ENCODE results near the gene DELE1. TPM values are rescaled to one million over a fixed set of nuclear protein-coding genes. Genes with fewer than 3 reads are reported as not detected.

DELE1 gene
- total RNA-seq, 1 donor from 2014 or later, result 72.4 TPM

DNA sequence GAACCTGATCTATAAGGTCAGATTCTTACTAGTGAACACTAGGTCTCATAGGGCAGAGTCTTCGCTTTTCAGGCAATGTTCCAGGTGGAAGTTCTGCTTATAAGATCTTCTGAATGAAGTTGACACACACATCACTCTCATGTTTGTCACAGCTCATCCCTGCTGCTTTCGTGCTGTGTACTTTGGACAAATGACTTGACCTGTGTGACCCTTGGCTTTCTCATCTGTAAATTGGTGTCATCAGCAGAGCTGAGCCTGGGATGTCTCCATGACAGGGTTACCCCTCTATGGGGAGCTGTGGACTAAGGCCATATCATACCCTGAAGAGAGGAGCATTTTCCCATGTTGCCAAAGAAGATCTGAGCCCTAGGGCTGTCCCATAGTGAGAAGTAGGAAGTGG lies 2.8 kb downstream of the DELE1 start:
- DNase-seq (ENCODE audit: low spot score), result no peak

DNA sequence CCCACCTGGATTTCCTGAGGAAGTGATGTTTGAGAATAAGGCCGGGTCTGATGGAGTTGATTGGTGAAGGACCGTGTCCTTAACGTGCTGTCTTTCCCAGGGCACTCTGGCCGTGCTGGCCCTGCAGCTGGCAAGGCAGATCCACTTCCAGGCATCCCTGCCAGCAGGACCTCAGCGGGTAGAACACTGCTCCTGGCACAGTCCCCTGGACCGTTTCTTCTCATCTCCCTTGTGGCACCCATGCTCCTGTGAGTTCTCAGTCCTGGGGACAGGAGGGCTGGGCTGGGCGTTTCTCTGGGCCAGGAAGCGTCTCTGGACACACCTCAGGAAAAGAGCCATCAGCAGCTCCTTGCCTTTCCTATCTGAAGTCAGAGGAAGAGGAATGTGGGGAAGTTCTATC lies 4.4 kb downstream of the DELE1 start:
- no peak for DNase-seq (ENCODE audit: low spot score)

DNA sequence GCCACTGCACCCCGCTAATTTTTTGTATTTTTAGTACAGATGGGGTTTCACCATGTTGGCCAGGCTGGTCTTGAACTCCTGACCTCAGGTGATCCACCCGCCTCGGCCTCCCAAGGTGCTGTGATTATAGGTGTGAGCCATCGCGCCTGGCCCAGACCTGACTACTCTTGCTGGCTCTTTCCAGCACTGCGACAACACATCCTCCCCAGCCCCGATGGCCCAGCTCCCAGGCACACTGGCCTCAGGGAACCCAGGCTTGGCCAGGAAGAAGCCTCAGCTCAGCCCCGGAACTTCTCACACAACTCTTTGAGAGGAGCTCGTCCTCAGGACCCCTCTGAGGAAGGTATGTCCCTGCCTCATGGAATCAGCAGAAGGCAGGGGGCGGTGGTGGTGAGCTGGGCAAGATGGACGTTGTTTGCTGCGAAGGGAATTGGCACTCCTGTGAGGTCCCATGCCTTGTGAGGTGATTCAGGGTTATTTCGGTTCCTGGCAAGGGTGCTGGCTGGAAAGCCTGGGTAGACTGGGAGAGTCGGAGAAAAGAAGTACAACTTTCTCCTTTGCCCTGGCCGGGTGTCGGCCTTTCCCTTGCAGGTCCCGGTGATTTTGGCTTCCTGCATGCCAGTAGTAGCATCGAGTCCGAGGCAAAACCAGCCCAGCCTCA lies 5.9 kb downstream of the DELE1 start:
- DNase-seq (ENCODE audit: low spot score), result no peak

DNA sequence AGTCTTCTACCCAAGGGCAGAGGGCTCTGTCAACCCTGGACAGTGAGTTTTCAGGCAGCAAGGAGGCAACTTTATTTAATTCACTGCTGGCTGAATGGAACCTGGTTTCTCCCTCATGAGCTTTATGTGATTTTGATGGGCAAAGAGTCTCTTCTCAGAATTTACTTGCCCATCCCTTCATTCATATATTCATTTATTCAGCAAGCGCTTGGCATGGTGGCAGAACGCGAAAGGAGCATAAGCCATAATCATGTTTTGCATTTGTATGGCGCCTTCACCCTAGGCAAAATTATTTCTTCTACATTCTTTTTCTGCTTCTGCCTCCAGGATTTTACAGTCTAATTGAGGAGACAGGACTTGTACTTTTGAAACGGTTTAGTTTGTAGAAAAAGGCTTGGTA lies 8.0 kb downstream of the DELE1 start:
- DNase-seq (ENCODE audit: low spot score), result no peak

DNA sequence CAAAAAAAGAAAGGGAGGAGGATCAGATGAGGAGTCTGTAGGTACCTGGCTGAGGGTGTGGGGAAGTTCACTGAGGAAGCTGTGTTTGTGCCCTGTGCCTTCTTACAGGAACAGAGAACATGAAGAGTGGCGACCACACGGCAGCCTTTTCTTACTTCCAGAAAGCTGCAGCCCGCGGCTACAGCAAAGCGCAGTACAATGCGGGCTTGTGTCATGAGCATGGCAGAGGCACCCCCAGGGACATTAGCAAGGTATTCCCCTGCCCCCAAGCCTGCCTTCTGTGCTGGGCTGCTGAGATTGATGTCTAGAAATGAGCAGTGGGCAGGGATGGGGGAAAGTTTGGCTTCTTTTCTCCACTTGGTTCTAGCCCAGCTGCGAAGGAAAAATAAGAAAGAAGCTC lies 9.5 kb downstream of the DELE1 start:
- DNase-seq (ENCODE audit: low spot score), result no peak

DNA sequence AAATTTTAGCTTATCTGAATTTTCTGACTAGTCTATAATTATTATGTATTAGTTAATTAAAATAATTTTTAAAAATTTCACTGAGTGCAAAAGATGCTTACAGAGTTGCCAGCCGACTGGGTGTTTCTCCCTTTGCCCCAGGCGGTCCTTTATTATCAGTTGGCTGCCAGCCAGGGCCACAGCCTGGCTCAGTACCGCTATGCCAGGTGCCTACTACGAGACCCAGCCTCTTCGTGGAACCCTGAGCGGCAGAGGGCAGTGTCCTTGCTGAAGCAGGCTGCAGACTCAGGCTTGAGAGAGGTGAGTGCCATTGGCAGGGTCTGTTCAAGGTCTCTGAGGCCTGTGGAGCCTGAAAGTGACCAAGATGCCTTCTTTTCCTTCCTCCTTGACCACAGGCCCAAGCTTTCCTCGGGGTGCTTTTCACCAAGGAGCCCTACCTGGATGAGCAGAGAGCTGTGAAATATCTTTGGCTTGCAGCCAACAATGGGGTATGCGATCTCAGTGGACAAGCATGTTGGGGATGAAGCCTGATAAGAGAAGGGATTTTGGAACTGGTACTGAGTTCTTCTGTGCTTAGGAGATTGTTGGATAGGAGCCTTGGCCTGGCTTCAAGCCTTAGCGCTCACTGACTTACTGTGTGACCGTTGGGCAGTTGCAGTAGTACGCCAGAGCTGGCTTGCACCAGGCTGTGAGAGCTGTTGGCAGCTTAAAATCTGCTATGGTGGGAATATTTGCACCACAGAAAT lies 10.6 kb downstream of the DELE1 start:
- DNase-seq (ENCODE audit: low spot score), result no peak

DNA sequence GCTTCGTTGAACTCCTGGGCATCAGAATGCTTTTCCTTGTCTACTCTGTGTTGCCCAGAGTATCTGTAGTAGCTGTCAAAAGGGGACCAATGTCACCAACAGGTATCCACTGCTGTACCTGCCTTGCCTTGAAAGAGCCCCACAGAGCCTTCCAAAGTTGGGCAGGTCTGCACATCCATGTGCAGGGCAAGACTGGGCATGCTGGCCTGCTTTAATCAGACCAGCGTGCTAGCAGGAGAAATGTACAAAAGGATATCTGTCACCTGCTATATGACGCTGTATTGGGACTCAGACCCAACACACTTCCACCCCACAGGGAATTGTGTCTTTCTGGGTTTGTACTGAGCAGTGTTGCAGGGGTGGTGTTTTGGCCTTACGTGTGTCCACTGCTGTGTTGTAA lies 11.9 kb downstream of the DELE1 start:
- DNase-seq (ENCODE audit: low spot score), result no peak

DNA sequence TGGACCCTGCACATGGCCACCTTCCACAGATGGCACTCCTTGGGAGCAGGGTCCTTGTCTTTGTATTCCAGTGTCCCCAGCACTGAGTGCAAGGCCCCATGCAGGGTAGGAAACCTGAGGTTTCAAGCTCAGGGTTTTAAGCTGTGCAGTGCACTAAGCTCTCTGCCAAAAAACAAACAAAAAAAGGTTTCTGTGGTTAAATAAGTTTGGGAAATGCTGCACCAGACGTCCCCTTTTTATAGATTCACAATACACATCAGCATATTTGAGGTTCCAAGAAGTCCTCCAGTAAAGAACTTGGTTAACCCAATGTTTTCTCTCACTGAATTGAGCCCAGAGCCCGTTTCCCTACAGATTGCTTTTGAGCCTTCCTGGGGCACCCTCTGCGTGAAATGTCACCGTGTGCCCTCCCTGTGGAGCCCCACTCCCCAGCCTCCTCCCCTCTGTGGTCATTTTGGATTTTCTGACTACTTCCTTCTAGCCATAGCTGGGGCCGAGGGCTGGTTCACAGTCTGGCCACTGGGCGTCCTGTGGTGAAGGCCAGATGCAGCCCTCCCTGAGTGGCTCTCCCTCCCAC lies 17.1 kb downstream of the DELE1 start:
- no peak for DNase-seq (ENCODE audit: low spot score)

DNA sequence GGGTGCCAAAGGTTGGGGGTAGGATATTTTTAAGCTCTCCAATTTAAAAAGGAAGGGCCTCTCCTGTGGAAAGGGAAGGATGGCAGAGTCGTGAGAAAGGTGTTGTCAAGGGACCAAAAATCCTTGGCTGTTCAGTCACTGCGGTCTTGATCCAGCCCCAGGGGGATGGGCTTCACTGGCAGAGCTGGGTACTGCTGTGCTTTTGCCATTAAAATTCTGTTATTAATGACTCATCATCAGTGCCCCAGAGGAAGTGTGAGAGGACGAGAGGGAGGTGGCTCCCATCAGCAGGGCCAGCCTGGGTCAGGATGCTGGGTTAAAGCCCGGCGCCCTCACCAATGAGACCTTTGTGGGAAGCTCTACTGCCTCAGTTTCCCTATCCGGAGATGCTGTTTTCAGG lies 17.6 kb downstream of the DELE1 start:
- no peak for DNase-seq (ENCODE audit: low spot score)

DNA sequence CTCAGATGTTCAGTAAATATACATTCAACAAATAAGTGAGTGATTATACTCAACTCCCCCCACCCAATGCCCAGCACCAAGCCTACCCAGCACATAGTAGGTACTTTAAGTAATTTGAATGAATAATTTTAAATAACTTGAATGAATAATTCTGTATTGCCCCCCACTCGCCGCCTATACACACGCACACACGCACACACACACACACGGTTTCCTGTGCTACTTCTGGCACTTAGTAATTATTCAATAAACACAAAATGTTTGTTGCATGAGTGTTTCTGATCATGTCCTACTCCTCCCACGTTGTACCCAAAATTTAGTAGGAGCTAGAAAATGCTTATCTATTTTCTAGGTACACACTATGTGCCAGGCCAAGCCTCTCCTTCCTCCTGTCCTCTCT lies 18.1 kb downstream of the DELE1 start:
- no peak for DNase-seq (ENCODE audit: low spot score)

DNA sequence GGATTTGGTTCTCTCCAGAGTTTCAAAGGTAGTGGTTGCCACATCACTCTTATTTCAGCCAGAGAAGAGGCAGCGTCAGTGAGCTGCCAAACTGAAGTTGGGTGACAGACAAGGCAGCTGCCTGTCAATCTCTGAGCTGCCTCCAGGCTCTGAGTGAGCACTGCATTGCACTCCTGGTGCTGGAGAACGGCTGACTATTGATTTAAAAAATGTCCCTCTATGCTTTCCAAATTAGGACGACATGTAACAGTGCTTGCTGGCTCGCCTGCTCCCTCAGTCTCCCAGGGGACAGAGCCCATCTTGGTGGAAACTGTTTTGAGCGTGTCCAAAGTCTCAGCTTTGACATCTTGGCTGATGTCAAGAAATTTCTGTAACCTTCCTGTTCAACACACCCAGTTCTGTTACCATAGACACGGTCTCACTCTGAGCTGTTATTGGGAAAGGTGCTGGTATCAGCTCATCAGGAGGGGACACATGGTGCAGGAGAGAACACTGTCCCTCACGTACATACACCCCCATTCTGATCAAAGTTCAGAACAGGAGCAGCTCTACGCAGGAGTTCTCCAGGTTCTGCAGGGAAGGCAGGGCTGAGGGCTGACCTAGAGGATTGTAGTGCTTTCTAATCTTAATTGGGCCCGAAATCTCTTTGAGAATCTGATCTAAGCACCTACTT lies 18.6 kb downstream of the DELE1 start:
- DNase-seq (ENCODE audit: low spot score), result no peak

DNA sequence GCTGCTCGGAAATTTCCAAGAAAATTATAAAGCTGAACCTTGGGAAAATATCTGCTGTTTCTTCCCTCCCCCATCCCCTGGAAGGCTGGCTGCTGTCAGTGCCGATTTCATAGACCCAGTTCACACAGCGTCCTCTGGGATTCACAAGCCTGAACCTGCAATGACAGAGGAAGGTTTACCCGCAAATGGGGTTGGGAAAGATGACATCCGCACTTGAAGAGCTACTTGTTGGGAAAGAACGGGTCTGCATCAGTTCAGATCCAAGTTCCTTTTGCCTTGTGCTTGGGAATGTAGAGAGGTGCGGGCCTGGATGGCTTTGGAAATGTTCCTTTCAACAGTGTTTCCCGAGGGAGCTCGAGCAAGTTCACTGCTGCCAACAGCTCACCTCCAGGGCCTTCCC lies 20.4 kb downstream of the DELE1 start:
- no peak for DNase-seq (ENCODE audit: low spot score)

DNA sequence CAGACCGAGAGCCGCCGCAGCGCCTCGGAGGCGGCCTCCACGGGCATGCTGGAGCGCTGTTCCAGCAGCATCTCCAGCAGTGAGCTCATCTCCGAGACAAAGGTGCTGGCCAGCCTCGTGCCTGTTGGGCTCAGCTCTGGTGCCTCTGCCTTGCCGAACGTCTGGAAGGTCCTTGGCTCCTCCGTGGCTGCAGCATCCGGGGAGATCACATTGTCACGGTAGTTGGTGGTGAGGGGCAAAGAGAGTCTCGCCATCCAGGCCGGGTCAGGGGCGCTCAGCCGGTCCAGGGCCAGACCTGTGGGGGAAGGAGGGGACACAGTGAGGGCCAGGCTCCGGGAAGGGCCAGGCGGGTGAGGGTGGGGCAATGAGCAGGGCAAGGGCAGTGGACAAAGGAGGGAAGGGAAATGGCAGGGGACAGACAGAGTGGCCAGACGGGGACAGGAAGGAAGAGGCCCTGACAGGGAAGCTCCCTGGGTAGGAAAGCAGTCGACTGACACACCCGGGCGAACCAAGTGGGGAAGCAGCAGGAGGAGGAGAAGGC lies 21.9 kb downstream of the DELE1 start:
- no peak for DNase-seq (ENCODE audit: low spot score)

DNA sequence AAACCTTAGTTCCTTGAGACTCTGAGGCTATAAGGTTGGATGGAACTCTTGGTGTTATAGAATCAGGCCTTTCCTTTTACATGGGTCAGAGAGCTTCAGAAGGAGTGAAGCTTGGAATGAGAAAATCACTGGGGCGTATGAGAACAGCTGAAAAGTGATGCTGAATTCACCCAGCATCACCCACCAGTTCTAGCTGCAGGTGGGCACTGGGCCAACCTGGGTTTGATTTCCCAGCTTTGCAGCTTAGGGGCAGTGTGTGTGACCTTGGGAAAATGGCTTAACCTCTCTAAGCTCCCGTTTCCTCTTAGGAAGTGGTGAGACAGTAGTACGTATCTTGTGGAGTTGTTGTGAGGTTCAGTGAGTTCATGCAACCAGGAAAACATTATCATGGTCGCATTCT lies 23.6 kb downstream of the DELE1 start:
- DNase-seq (ENCODE audit: low spot score), result no peak

DNA sequence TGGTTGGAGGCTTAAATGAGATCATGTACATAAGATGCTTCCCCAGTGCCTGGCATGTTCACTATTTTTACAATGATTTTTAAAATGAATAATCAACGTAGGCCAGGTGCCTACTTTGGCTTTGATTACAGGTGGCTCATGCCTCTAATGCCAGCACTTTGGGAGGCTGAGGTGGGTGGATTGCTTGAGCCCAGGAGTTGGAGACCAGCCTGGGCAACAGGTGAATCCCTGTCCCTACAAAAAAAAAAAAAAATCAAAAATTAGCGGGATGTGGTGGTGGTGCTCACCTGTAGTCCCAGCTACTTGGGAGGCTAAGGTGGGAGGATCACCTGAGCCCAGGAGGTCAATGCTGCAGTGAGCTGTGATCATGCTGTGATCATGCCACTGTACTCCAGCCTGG lies 25.1 kb downstream of the DELE1 start:
- DNase-seq (ENCODE audit: low spot score), result no peak

DNA sequence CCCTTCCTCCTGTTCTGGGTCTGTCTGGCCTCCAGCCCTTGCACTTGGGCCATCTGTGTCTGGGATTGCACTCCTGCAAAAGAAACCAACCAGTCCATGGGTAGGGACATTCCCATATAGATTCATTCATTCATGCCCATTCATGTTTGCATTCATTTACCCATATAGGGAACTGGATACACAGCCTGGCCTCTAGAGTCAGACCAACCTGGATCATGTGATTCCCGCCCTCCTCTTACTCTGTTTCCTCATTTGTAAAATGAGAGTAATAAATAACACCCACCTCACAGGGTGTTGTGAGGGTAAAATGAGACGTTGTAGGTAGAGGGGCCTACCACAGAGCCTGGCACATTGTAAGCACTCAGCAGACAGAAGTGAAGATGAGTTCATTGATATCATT lies 25.8 kb downstream of the DELE1 start:
- DNase-seq (ENCODE audit: low spot score), result no peak

DNA sequence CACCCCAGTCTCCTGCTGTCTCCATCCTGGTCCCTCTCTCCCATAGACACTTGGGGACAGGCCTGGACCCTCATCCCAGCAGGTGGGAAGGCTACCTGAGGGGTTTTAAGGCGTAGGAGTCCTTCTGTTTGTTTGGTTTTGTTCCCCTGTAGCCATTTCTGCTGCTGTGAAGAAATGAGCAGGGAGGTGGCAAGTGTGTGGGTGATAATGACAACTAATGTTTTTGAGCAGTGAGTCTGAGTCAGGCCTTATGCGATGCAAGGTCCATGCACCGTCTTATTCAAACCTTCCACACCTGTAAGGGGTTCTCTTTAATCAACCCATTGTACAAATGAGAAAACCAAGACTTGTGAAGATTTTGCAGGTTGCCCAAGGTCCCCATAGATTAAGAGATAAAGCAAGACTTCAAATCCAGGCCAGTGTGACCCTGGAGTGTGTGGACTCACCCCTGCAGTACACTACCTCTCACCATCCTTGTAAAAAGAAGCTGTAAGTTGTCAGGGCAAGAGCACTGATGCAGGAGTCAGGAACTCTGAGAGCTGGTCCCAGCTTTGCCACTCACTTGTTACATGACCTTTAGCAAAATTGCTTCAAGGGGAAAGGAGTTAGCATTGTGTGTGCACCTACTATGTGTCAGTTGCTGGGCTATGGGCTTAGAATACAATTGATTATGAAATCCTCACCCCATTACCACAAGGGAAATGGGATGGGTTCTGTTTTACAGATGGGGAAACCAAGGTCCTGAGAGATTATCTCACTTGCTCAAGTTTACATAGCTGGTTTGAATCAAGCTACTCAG lies 26.7 kb downstream of the DELE1 start:
- no peak for DNase-seq (ENCODE audit: low spot score)

DNA sequence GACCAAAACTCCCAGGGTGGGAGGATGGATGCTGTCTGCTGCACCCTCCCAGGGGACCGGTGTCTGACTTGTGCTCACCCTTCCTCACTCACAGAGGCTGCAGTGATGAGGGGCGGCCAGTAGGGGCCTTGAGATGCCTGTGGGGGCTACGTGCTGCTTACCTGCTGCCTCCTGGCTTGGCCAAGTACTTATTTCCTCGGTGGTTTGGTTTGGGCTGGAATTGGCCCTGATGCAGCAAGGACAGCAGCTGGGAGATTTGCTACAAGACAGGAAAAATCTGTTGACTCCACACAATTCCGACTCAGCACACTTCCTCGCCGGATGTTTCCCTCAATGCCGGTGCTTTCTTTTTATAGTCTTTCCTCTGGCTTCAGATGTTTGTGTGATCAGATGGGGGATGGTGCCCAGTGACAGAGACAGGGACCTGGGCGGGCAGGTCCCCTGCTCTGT lies 27.7 kb downstream of the DELE1 start:
- no peak for DNase-seq (ENCODE audit: low spot score)

DNA sequence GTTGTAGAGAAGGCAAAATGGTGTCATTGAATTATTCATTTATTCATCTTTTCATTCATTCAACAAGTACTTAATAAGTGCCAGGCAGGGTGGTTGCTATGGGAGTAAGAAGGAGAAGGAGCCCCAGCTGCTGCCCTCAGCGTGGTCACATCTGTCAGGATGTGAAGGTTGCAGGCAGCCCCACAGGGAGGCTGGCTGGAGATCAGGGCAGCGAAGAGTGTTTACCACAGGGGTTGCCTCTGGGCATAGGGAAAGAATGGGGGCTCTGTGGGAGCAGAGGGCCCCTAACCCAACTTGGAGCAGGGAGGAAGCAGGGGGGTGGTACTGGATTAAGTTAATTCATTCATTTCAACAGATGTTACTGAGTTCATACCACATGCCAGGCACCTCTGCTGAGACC lies 28.3 kb downstream of the DELE1 start:
- no peak for DNase-seq (ENCODE audit: low spot score)

DNA sequence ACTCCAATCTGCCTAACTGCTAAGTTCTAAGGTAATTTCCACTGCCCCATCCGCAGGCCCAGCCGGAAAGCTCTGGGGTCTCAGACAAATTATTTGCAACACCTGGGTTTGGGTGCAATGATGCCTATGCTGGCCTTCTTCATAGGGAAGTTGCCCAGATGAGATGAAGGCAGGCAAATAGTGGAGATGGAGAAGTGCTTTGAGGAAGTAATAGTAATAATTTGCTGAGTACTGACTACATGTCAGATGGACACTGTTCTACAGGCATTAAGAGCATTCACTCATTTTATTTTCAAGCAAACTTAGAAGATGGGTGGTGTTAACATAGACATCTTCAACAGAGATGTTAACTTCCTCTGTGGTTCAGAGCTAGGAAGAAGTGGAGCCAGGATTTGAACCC lies 30.5 kb downstream of the DELE1 start:
- no peak for DNase-seq (ENCODE audit: low spot score)

DNA sequence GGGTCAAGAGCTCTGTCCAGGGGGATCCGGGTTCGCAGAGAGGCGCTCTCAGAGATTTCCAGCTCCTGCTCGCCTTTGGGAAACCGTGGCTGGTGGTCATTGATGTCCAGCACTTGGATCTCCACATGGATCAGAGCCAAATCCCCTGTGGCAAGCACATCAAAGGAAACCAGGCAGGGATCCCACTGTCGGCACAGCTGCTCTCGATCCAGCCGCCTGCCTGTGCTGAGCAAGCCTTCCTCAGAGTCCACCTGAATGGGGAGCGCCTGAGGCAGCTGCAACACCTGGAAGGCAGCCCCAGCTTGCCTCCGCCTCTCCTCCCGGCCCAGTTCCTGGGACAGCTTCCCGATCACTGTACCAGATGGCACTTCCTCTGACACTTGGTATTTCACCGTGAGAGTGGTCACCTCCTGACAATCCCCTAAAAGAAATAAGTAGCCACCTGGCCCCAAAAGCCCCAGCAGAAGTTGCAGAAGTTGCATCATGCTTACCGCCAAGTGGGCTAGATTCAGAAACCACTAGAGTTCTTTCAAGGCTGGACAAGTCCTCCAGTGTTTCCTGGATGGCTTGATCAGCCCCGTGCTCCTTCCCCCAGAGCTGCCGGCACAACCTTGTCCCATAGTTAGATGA lies 33.8 kb downstream of the DELE1 start:
- DNase-seq (ENCODE audit: low spot score), result no peak

Measured in mucosa of gallbladder (tissue), 1 donor.